Fibroblast of skin of left quadriceps (primary cell): Measurements from ENCODE around the gene RNF144B.
"Not testable (repeated sequence)": the region's sequence is repeated elsewhere in the genome, so short reads cannot be mapped to it uniquely, and the experiment has no call there.

Experiments
- DNase-seq, 2 experiments: peaks; one replicate each; pipeline ENCODE4 v3.0.0-alpha.2; 2013; ENCODE audit warnings: low read depth in 2 of 2

Gene RNF144B

GRCh38 chr6:18387061-18387721, at the start of gene RNF144B:
TSS of gene RNF144B (plus strand) at chr6:18387350. CDS start at chr6:18399535, 12,185 bp downstream.
- DNase-seq, result no peak

GRCh38 chr6:18339599-18339998, 47.6 kb upstream of the RNF144B start:
- DNase-seq, result no peak

- no peak for DNase-seq
These were observed 46.2 kb upstream of the RNF144B start for GRCh38 chr6:18340781-18341551.

- DNase-seq, result no peak
These were observed 44.9 kb upstream of the RNF144B start for GRCh38 chr6:18342223-18342622.

GRCh38 chr6:18343741-18344140, 43.4 kb upstream of the RNF144B start:
- peak; percentile 38 to 42 for DNase-seq

- DNase-seq, result no peak
These were observed 40.1 kb upstream of the RNF144B start for GRCh38 chr6:18347021-18347577.

GRCh38 chr6:18347866-18348265, 39.3 kb upstream of the RNF144B start:
- DNase-seq, result no peak

- no peak for DNase-seq
These were observed 37.8 kb upstream of the RNF144B start for GRCh38 chr6:18349386-18349785.

- no peak for DNase-seq
These were observed 36.9 kb upstream of the RNF144B start for GRCh38 chr6:18350271-18350670.

GRCh38 chr6:18350712-18351111, 36.4 kb upstream of the RNF144B start:
- DNase-seq, result no peak

GRCh38 chr6:18352001-18352400, 35.1 kb upstream of the RNF144B start:
- no peak for DNase-seq

- DNase-seq, result no peak
These were observed 34.3 kb upstream of the RNF144B start for GRCh38 chr6:18352842-18353241.

GRCh38 chr6:18353251-18353650, 33.9 kb upstream of the RNF144B start:
- no peak for DNase-seq

- not testable (repeated sequence) for DNase-seq
These were observed 29.6 kb upstream of the RNF144B start for GRCh38 chr6:18357546-18357945.

- DNase-seq, result no peak
These were observed 27.8 kb upstream of the RNF144B start for GRCh38 chr6:18359237-18359885.

GRCh38 chr6:18360188-18360587, 27.0 kb upstream of the RNF144B start:
- no peak for DNase-seq

- DNase-seq, result peak; percentile 70 to 74
These were observed 25.0 kb upstream of the RNF144B start for GRCh38 chr6:18362058-18362561.

- no peak for DNase-seq
These were observed 23.4 kb upstream of the RNF144B start for GRCh38 chr6:18363746-18364145.

GRCh38 chr6:18364561-18364960, 22.6 kb upstream of the RNF144B start:
- DNase-seq, result not testable (repeated sequence)

- DNase-seq, result no peak
These were observed 19.8 kb upstream of the RNF144B start for GRCh38 chr6:18367371-18367770.

- no peak for DNase-seq
These were observed 18.7 kb upstream of the RNF144B start for GRCh38 chr6:18368277-18369105.
